ENCODE data around the gene ABCF1. TPM values are rescaled to one million over a fixed set of nuclear protein-coding genes. Genes with fewer than 3 reads are reported as not detected.

The ABCF1 gene
- total and polyA plus RNA-seq, 3 donors from 2014 or later, result 63.2 to 104 (median 67.1) TPM

DNA sequence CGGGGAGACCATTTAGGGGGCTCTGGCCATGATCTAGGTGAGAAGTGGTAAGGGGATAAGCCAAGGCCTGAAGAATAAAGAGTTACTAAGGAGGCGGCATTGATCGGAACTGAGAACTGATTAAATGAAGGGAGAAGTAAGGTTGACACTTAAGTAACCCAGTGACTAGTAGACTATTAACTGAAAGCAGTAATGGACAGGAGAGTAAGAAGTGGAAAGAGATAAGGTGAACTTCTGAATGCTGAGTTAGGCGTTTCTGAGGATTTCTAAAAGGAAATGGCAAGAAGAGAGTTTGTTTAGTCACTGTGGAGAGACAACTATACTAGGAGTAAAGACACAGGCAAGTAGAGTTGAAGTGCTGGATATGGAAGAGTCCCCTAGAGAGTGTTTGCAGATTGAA, 1.9 kb downstream of the ABCF1 start:
- no peak for TF ChIP-seq POLR2A (IDR thresholded peaks at IDR 0.05)
- TF ChIP-seq, protein P1, sequence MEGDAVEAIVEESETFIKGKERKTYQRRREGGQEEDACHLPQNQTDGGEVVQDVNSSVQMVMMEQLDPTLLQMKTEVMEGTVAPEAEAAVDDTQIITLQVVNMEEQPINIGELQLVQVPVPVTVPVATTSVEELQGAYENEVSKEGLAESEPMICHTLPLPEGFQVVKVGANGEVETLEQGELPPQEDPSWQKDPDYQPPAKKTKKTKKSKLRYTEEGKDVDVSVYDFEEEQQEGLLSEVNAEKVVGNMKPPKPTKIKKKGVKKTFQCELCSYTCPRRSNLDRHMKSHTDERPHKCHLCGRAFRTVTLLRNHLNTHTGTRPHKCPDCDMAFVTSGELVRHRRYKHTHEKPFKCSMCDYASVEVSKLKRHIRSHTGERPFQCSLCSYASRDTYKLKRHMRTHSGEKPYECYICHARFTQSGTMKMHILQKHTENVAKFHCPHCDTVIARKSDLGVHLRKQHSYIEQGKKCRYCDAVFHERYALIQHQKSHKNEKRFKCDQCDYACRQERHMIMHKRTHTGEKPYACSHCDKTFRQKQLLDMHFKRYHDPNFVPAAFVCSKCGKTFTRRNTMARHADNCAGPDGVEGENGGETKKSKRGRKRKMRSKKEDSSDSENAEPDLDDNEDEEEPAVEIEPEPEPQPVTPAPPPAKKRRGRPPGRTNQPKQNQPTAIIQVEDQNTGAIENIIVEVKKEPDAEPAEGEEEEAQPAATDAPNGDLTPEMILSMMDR (IDR thresholded peaks at IDR 0.05), result no peak
- WGBS, 2 donors, result 55 to 56% methylated on average over 4 of the region's 4 CpGs
- Histone ChIP-seq H3K9me3 (no peaks in the 10 kb centered on the region), H3K27me3 (no peaks in the 10 kb centered on the region), H3K4me1 (peaks cover 18% of the 10 kb centered on the region), H3K4me3 (no peak overlapping the region), H3K27ac (no peak overlapping the region), H3K36me3 (ENCODE audit: low read depth, missing control alignments) (no peaks in the 10 kb centered on the region)
- intact Hi-C loops (cut with DNase I; ENCODE audit: low total_unique reads), result no loop called here
- DNase-seq, result no peak

DNA sequence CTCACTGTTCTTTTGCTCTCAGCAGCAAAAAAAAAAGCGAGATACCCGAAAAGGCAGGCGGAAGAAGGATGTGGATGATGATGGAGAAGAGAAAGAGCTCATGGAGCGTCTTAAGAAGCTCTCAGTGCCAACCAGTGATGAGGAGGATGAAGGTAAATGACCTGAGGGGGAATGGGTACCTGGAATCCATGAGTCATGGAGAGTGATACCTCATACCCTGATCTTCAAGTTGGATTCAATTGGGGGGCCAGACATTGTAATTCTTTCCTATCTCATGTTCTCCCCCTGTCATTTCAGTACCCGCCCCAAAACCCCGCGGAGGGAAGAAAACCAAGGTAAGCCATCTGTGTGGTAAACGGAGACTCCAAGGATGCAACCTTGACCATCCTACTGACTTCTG, 6.8 kb downstream of the ABCF1 start:
- Histone ChIP-seq H3K4me3 (no peak overlapping the region), H3K4me1 (peaks cover 6% of the 10 kb centered on the region), H3K36me3 (ENCODE audit: low read depth, missing control alignments) (no peaks in the 10 kb centered on the region), H3K27me3 (no peaks in the 10 kb centered on the region), H3K27ac (no peak overlapping the region), H3K9me3 (no peaks in the 10 kb centered on the region)
- DNase-seq, result no peak
- intact Hi-C loops (cut with DNase I; ENCODE audit: low total_unique reads), result no loop called here
- TF ChIP-seq, protein P1 (IDR thresholded peaks at IDR 0.05), result no peak
- TF ChIP-seq POLR2A (IDR thresholded peaks at IDR 0.05), result no peak
- WGBS, 2 donors, result 89 to 93% methylated on average over 8 of the region's 8 CpGs

DNA sequence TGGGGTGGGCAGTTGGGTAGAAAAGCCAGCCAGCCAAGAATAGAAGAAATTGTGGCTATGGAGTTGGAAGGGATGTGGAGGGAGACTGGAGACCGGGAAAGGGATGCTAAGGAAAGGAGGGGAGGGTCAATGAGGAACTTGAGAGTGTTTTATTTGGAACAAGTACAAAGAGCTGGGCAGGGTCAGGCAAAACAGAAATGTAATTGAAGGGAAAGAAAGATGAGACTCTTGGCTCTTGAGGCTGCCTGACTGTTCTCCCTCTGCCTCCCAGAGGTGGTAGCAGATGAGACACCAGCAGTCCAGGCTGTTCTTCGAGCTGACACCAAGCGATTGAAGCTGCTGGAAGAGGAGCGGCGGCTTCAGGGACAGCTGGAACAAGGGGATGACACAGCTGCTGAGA, 12.7 kb downstream of the ABCF1 start:
- 83 to 85% methylated on average over 5 of the region's 5 CpGs for WGBS, 2 donors
- no peak for DNase-seq
- Histone ChIP-seq H3K36me3 (ENCODE audit: low read depth, missing control alignments) (no peaks in the 10 kb centered on the region), H3K4me1 (no peaks in the 10 kb centered on the region), H3K27me3 (no peaks in the 10 kb centered on the region), H3K9me3 (no peaks in the 10 kb centered on the region), H3K4me3 (no peak overlapping the region), H3K27ac (no peak overlapping the region)
- TF ChIP-seq, protein P1 (IDR thresholded peaks at IDR 0.05), result no peak
- intact Hi-C loops (cut with DNase I; ENCODE audit: low total_unique reads), result no loop called here

DNA sequence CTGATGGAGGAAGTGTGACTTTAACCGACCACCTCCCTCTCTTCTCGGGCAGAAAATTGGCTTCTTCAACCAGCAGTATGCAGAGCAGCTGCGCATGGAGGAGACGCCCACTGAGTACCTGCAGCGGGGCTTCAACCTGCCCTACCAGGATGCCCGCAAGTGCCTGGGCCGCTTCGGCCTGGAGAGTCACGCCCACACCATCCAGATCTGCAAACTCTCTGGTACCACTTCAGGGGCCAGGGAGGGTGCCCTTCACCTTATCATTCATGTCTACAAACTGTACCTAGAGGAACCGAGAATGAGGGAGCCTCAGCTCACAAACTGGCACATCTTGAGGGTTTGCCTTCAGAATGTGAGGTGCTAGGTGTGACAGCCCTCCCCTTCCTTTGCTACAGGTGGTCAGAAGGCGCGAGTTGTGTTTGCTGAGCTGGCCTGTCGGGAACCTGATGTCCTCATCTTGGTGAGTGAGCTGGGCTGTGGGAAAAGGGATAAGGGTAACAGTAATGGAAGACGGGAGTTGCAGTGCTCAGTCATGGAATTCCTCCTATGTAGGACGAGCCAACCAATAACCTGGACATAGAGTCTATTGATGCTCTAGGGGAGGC, 18.6 kb downstream of the ABCF1 start:
- Histone ChIP-seq H3K4me1 (no peaks in the 10 kb centered on the region), H3K4me3 (no peak overlapping the region), H3K27ac (no peak overlapping the region), H3K9me3 (no peaks in the 10 kb centered on the region), H3K27me3 (no peaks in the 10 kb centered on the region), H3K36me3 (ENCODE audit: low read depth, missing control alignments) (no peaks in the 10 kb centered on the region)
- 90 to 91% methylated on average over 14 to 15 of the region's 15 CpGs for WGBS, 2 donors
- intact Hi-C loops (cut with DNase I; ENCODE audit: low total_unique reads), result no loop called here
- DNase-seq, result no peak
- TF ChIP-seq, protein P1 (IDR thresholded peaks at IDR 0.05), result no peak
- no peak for TF ChIP-seq POLR2A (IDR thresholded peaks at IDR 0.05)

DNA sequence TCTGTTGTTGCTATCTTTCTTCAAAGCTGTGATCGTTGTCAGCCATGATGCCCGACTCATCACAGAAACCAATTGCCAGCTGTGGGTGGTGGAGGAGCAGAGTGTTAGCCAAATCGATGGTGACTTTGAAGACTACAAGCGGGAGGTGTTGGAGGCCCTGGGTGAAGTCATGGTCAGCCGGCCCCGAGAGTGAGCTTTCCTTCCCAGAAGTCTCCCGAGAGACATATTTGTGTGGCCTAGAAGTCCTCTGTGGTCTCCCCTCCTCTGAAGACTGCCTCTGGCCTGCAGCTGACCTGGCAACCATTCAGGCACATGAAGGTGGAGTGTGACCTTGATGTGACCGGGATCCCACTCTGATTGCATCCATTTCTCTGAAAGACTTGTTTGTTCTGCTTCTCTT, 19.3 kb downstream of the ABCF1 start:
- Histone ChIP-seq H3K9me3 (no peaks in the 10 kb centered on the region), H3K4me3 (no peak overlapping the region), H3K4me1 (no peaks in the 10 kb centered on the region), H3K27me3 (no peaks in the 10 kb centered on the region), H3K36me3 (ENCODE audit: low read depth, missing control alignments) (no peaks in the 10 kb centered on the region), H3K27ac (peak overlapping the region in 1 of 2 donors; percentile 36)
- no peak for DNase-seq
- 70 to 72% methylated on average over 8 of the region's 8 CpGs for WGBS, 2 donors
- TF ChIP-seq, protein P1 (IDR thresholded peaks at IDR 0.05), result no peak
- TF ChIP-seq POLR2A (IDR thresholded peaks at IDR 0.05), result no peak
- intact Hi-C loops (cut with DNase I; ENCODE audit: low total_unique reads), result no loop called here
